CMK (cell line): ENCODE data around the gene ZBTB22.
"Not testable (repeated sequence)": the region's sequence is repeated elsewhere in the genome, so short reads cannot be mapped to it uniquely, and the experiment has no call there.

Source experiments
- DNase-seq: peaks from one replicate; pipeline ENCODE4 v3.0.0-alpha.2; 2010; ENCODE audit warnings: low read depth

ZBTB22 gene

GRCh38 chr6:33301877-33302276, 15.7 kb downstream of the ZBTB22 start:
- DNase-seq, result no peak

- DNase-seq, result no peak
Measured at GRCh38 chr6:33299237-33299944, 18.2 kb downstream of the ZBTB22 start.

GRCh38 chr6:33298773-33299236, 18.7 kb downstream of the ZBTB22 start, which contains the start of gene RGL2:
Gene RGL2 (minus strand): TSS chr6:33298942. CDS start chr6:33298610, 332 bp downstream.
- DNase-seq, result peak; percentile 89

GRCh38 chr6:33297956-33298772, 19.4 kb downstream of the ZBTB22 start:
- no peak for DNase-seq

- no peak for DNase-seq
Measured at GRCh38 chr6:33297406-33297955, 20.1 kb downstream of the ZBTB22 start.

GRCh38 chr6:33296797-33297405, 20.6 kb downstream of the ZBTB22 start:
- DNase-seq, result no peak

GRCh38 chr6:33295621-33296369, 21.7 kb downstream of the ZBTB22 start:
- DNase-seq, result no peak

GRCh38 chr6:33294086-33294823, 23.3 kb downstream of the ZBTB22 start:
- DNase-seq, result no peak

GRCh38 chr6:33292996-33293682, 24.4 kb downstream of the ZBTB22 start:
- DNase-seq, result no peak

- no peak for DNase-seq
Measured at GRCh38 chr6:33290459-33290858, 27.1 kb downstream of the ZBTB22 start.

GRCh38 chr6:33289784-33290315, 27.7 kb downstream of the ZBTB22 start:
- no peak for DNase-seq

GRCh38 chr6:33288921-33289783, 28.4 kb downstream of the ZBTB22 start, which contains the start of the genes PFDN6 and WDR46:
Gene PFDN6 (plus strand): TSS chr6:33289601. CDS start chr6:33289857, 256 bp downstream.
Gene WDR46 (minus strand): TSS chr6:33289239. CDS start chr6:33289170, 69 bp downstream.
- peak; percentile 75 for DNase-seq

- DNase-seq, result no peak
Measured at GRCh38 chr6:33288141-33288920, 29.2 kb downstream of the ZBTB22 start.

- no peak for DNase-seq
Measured at GRCh38 chr6:33286946-33287914, 30.3 kb downstream of the ZBTB22 start.

GRCh38 chr6:33285214-33285613, 32.3 kb downstream of the ZBTB22 start:
- not testable (repeated sequence) for DNase-seq

- DNase-seq, result no peak
Measured at GRCh38 chr6:33280539-33280938, 37.0 kb downstream of the ZBTB22 start.
